Liver (tissue), 3 donors: Measurements from ENCODE around the gene NCAPH2.
"Not testable (repeated sequence)": the region's sequence is repeated elsewhere in the genome, so short reads cannot be mapped to it uniquely, and the experiment has no call there.

Experiments used
- JUND ChIP-seq, 2 donors: IDR thresholded peaks; 2 replicates each; pipeline ENCODE4 v1.6.1; 2016; ENCODE audit warnings: antibody characterized with exemption in 2 of 2
- NR2F2 ChIP-seq: IDR thresholded peaks from 2 replicates; pipeline ENCODE4 v1.6.1; 2016; ENCODE audit warnings: antibody characterized with exemption
- SP1 ChIP-seq: IDR thresholded peaks from 2 replicates; pipeline ENCODE4 v1.6.1; 2018; ENCODE audit warnings: antibody characterized with exemption, mild to moderate bottlenecking
- TF ChIP-seq, protein P1 (sequence below): fragments of 150-350 bp; IDR thresholded peaks from 2 replicates; pipeline ENCODE4 v1.5.1; 2017; ENCODE audit warnings: improper control_type of control experiment, low read depth, low read length; ENCODE audit not compliant: missing input control
- TF ChIP-seq, protein P2 (sequence below): IDR thresholded peaks from 2 replicates; pipeline ENCODE4 v1.6.1; 2016; ENCODE audit warnings: antibody characterized with exemption, mild to moderate bottlenecking
- donor health status: healthy.
- donor health status: healthy.

DNA sequence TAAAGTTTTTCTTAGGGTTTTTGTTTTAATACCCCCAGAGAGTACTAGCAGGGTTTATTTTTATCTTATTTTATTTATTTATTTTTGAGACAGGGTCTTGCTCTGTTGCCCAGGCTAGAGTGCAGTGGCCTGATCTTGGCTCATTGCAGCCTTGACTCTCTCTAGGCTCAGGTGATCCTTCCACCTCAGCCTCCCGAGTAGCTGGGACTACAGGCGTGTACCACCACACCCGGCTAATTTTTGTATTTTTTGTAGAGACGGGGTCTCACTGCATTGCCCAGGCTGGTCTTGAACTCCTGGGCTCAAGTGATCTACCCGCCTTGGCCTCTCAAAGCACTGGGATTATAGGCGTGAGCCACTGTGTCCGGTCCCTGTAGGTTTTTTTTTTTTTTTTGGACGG lies 12.2 kb downstream of the NCAPH2 start:
- TF ChIP-seq JUND (IDR thresholded peaks at IDR 0.05); SP1; NR2F2: not testable (repeated sequence)
- TF ChIP-seq, protein P1, sequence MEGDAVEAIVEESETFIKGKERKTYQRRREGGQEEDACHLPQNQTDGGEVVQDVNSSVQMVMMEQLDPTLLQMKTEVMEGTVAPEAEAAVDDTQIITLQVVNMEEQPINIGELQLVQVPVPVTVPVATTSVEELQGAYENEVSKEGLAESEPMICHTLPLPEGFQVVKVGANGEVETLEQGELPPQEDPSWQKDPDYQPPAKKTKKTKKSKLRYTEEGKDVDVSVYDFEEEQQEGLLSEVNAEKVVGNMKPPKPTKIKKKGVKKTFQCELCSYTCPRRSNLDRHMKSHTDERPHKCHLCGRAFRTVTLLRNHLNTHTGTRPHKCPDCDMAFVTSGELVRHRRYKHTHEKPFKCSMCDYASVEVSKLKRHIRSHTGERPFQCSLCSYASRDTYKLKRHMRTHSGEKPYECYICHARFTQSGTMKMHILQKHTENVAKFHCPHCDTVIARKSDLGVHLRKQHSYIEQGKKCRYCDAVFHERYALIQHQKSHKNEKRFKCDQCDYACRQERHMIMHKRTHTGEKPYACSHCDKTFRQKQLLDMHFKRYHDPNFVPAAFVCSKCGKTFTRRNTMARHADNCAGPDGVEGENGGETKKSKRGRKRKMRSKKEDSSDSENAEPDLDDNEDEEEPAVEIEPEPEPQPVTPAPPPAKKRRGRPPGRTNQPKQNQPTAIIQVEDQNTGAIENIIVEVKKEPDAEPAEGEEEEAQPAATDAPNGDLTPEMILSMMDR = not testable (repeated sequence)
- TF ChIP-seq, protein P2, sequence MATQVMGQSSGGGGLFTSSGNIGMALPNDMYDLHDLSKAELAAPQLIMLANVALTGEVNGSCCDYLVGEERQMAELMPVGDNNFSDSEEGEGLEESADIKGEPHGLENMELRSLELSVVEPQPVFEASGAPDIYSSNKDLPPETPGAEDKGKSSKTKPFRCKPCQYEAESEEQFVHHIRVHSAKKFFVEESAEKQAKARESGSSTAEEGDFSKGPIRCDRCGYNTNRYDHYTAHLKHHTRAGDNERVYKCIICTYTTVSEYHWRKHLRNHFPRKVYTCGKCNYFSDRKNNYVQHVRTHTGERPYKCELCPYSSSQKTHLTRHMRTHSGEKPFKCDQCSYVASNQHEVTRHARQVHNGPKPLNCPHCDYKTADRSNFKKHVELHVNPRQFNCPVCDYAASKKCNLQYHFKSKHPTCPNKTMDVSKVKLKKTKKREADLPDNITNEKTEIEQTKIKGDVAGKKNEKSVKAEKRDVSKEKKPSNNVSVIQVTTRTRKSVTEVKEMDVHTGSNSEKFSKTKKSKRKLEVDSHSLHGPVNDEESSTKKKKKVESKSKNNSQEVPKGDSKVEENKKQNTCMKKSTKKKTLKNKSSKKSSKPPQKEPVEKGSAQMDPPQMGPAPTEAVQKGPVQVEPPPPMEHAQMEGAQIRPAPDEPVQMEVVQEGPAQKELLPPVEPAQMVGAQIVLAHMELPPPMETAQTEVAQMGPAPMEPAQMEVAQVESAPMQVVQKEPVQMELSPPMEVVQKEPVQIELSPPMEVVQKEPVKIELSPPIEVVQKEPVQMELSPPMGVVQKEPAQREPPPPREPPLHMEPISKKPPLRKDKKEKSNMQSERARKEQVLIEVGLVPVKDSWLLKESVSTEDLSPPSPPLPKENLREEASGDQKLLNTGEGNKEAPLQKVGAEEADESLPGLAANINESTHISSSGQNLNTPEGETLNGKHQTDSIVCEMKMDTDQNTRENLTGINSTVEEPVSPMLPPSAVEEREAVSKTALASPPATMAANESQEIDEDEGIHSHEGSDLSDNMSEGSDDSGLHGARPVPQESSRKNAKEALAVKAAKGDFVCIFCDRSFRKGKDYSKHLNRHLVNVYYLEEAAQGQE = not testable (repeated sequence)
